GM12865 (cell line): ENCODE results near the gene ITSN1.

Experiments used
- DNase-seq: peaks from one replicate; pipeline ENCODE4 v3.0.0; 2010; ENCODE audit warnings: low read depth
- H3K4me3 ChIP-seq: 2 replicates; pipeline ENCODE4 v1.5.1; 2011; ENCODE audit warnings: mild to moderate bottlenecking, low read depth, low read length, control low read depth
- CTCF ChIP-seq: IDR thresholded peaks from 2 replicates; pipeline ENCODE4 v1.5.1; 2011; ENCODE audit warnings: low read length, control low read depth, low read depth, inconsistent platforms; ENCODE audit not compliant: insufficient read depth; ENCODE audit errors: missing control alignments

ITSN1 gene

GRCh38 chr21:33936301-33937038, 294.2 kb downstream of the ITSN1 start:
- TF ChIP-seq CTCF, result no peak
- no peak overlapping the region for H3K4me3 ChIP-seq
- no peak for DNase-seq

- no peak for DNase-seq
- TF ChIP-seq CTCF, result no peak
- H3K4me3 ChIP-seq, result no peak overlapping the region
Observed at GRCh38 chr21:33937146-33937545, 294.8 kb downstream of the ITSN1 start.

- no peak for TF ChIP-seq CTCF
- peak; percentile 75 for DNase-seq
- H3K4me3 ChIP-seq, result no peak overlapping the region; the same call in 1 of the 2 replicates
Observed at GRCh38 chr21:33937931-33938339, 295.6 kb downstream of the ITSN1 start.

- no peak overlapping the region; the same call in 1 of the 2 replicates for H3K4me3 ChIP-seq
- TF ChIP-seq CTCF, result no peak
- no peak for DNase-seq
Observed at GRCh38 chr21:33938381-33938780, 296.1 kb downstream of the ITSN1 start.

DNA sequence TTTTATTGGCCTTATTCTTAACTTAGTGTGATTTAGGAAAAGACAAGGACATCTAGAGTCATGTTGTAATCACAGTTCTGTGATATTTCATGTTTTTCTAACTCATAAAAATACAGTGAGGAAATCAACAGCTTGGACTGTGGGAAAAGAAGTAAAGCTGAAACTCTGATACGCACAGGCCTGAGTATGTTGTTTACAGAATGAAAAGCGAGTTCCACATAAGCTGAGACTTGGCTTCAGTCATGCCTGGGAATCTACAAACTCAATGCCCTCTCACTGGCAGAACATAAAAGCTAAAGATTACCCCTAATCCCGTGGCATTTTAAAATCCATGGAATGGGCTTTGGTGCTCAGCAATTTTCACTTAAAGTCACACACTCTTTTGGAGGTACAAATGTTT, 296.9 kb downstream of the ITSN1 start:
- DNase-seq, result no peak
- no peak overlapping the region for H3K4me3 ChIP-seq
- no peak for TF ChIP-seq CTCF

DNA sequence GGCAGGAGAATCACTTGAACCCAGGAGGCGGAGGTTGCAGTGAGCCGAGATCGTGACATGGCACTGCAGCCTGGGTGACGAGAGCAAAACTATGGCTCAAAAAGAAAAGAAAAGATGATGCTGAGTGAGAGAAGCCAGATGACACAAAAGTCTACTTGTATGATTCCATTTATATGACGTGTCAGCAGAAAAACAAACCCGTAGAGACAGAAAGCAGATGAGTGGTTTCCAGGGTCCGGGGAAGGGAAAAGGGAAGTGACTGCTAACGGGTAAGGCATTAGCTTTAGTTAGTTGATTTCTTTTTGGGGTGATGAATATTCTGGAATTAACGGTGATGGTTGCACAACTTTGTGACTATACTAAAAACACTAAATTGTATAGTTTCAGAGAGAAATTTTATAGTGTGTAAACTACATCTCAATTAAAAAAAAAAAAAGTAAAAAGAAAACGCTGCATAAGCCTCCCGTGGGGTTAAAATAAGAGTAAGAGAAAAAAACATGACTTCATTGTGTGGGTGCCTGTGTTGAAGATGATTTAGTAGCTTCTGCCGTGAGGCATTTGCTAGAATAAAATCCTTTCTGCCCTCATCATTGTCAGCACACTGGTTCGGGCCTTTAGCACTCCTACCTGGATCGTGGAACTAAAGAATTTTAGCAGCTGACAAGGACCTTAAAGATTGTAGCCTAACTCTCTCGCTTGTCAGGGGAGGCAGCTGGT, 298.0 kb downstream of the ITSN1 start:
- H3K4me3 ChIP-seq, result no peak overlapping the region
- no peak for DNase-seq
- no peak for TF ChIP-seq CTCF

DNA sequence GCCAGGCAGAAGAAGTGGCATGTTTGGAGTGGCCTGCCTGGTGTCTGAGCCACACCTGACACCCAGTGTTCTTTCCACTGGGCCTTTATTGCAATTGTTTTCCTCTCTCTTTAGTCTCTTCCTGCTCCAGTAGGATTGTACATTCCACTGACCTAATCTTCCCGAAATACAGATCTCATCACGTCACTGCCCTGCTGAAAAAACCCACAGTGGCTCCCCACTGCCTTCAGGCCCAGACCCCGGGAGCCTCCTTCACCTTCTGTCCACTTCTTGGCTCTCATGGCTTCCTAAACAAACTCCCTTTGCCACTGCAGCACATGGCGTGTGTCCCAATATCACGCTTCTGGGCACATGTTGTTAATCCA, 298.6 kb downstream of the ITSN1 start:
- TF ChIP-seq CTCF, result no peak
- no peak overlapping the region for H3K4me3 ChIP-seq
- no peak for DNase-seq
